K562 (cell line): ENCODE measurements around the gene LRFN3. TPM values are rescaled to one million over a fixed set of nuclear protein-coding genes. Genes with fewer than 3 reads are reported as not detected.

ENCODE experiments used
- BHLHE40 ChIP-seq: IDR thresholded peaks from 2 replicates; pipeline ENCODE4 v1.6.1; 2011; ENCODE audit warnings: low read length, improper control_type of control experiment
- DIDO1 ChIP-seq: fragments of 450-650 bp; IDR thresholded peaks from 2 replicates; pipeline ENCODE4 v1.6.1; 2016; ENCODE audit warnings: low read depth, missing biosample characterization, missing genetic modification characterization
- E2F6 ChIP-seq, 2 experiments: IDR thresholded peaks; 2 replicates each; pipeline ENCODE4 v1.6.1; 2011; ENCODE audit warnings: borderline replicate concordance in 1 of 2, control low read depth in 1 of 2, low read depth in 1 of 2, low read length in 1 of 2, mild to moderate bottlenecking in 1 of 2, mixed read lengths in 1 of 2, moderate library complexity in 1 of 2; ENCODE audit not compliant: insufficient read depth in 1 of 2, insufficient read length in 1 of 2, poor library complexity in 1 of 2, severe bottlenecking in 1 of 2; ENCODE audit errors: extremely low read depth in 1 of 2
- ETS1 ChIP-seq: conservative IDR thresholded peaks from 2 replicates; pipeline ENCODE4 v1.6.1; 2011; ENCODE audit warnings: low read depth, mild to moderate bottlenecking, low read length; ENCODE audit not compliant: control insufficient read depth
- GABPA ChIP-seq: fragments of 200-800 bp; sonication (Bioruptor generic); conservative IDR thresholded peaks from 2 replicates; pipeline ENCODE4 v1.6.1; 2016; ENCODE audit warnings: low read depth, missing genetic modification characterization, missing compliant biosample characterization
- HDAC2 ChIP-seq: fragments of 450-650 bp; IDR thresholded peaks from 2 replicates; pipeline ENCODE4 v1.6.1; 2016; ENCODE audit warnings: mild to moderate bottlenecking
- HMBOX1 ChIP-seq: sonication (generic); IDR thresholded peaks from 2 replicates; pipeline ENCODE4 v1.6.1; 2016
- MAFK ChIP-seq: IDR thresholded peaks from 2 replicates; pipeline ENCODE4 v1.6.1; 2011; ENCODE audit warnings: low read length, improper control_type of control experiment
- POLR2AphosphoS2 ChIP-seq: IDR thresholded peaks from 2 replicates; pipeline ENCODE4 v1.6.1; 2012; ENCODE audit warnings: low read length, improper control_type of control experiment
- RB1 ChIP-seq: fragments of 450-650 bp; IDR thresholded peaks from 2 replicates; pipeline ENCODE4 v1.6.1; 2017; ENCODE audit warnings: low read depth, mild to moderate bottlenecking
- RCOR1 ChIP-seq, 2 experiments: IDR thresholded peaks; 2 replicates each; pipeline ENCODE4 v1.6.1; 2012; ENCODE audit warnings: low read depth in 2 of 2, low read length in 2 of 2, borderline replicate concordance in 1 of 2, improper control_type of control experiment in 1 of 2
- SAP30 ChIP-seq: fragments of 200-600 bp; sonication (generic); IDR thresholded peaks from 2 replicates; pipeline ENCODE4 v1.6.1; 2012; ENCODE audit warnings: borderline replicate concordance, low read depth, mild to moderate bottlenecking, moderate library complexity, low read length, control low read depth, inconsistent platforms; ENCODE audit not compliant: insufficient read depth, poor library complexity, severe bottlenecking
- TARDBP ChIP-seq: fragments of 450-650 bp; IDR thresholded peaks from 2 replicates; pipeline ENCODE4 v1.6.1; 2016
- YY1 ChIP-seq, 3 experiments: IDR thresholded peaks; 2 replicates each; pipeline ENCODE4 v1.6.1; 2011; ENCODE audit warnings: low read length in 2 of 3, mild to moderate bottlenecking in 2 of 3, moderate library complexity in 2 of 3, borderline replicate concordance in 1 of 3, control low read depth in 1 of 3, low read depth in 1 of 3; ENCODE audit not compliant: insufficient read depth in 3 of 3, insufficient replicate concordance in 2 of 3, control insufficient read depth in 1 of 3, insufficient read length in 1 of 3; ENCODE audit errors: extremely low read depth in 1 of 3
- ZSCAN32 ChIP-seq: fragments of 450-650 bp; formaldehyde crosslinking; IDR thresholded peaks from 2 replicates; pipeline ENCODE4 v1.4.0; 2020; ENCODE audit warnings: mild to moderate bottlenecking, moderate library complexity
- polyA plus RNA-seq, 8 experiments: library from polyadenylated mRNA; depleted of rRNA in 4 of 8; stranded (reverse) in 5 of 8; unstranded in 3 of 8; fragments of >200 nt; fragmentation: Nextera tagmentation in 2 of 8; fragmentation: Illumina TruSeq in 1 of 8; extraction: Ambion mirVana in 2 of 8; extraction: Trizol in 1 of 8; gene quantifications; 2 replicates each; pipeline versions ENCODE4 v1.2.1 to v1.2.3, GENCODE V29; 2011 to 2014; ENCODE audit warnings: inconsistent platforms in 1 of 8, missing spikeins in 1 of 8
- total RNA-seq, 7 experiments: library from RNA; depleted of rRNA in 6 of 7; stranded (reverse); fragments of >200 nt in 6 of 7; fragmentation: Illumina TruSeq in 2 of 7; extraction: Trizol in 2 of 7; gene quantifications; 2 replicates each; pipeline versions ENCODE4 v1.2.1 to v1.2.3, GENCODE V29; 2011 to 2021; ENCODE audit warnings: low replicate concordance in 1 of 7

LRFN3 gene
- total and polyA plus RNA-seq, 9 of the 15 experiments (the other 6 are each of a cell fraction or from before 2014, with no cell fraction given), result 0.03 to 0.12 (median 0.11) TPM; not detected in 6

GRCh38 chr19:35899547-35900214 lies 36.5 kb upstream of the LRFN3 start (continued):
- peak; percentile 66; the same call in 1 of the 2 replicates for TF ChIP-seq ETS1
- TF ChIP-seq GABPA (tag), result peak; percentile 46; the same call in 1 of the 2 replicates
- TF ChIP-seq YY1 (IDR thresholded peaks at IDR 0.05; ENCODE audit: borderline replicate concordance in 1 of 3, control insufficient read depth in 1 of 3, extremely low read depth in 1 of 3, insufficient read depth in 3 of 3, insufficient read length in 1 of 3, insufficient replicate concordance in 2 of 3, low read depth in 1 of 3, low read length in 2 of 3), result peak in 2 of 3 experiments; percentile 15 to 37
- 0 out of 2 replicates have a peak, but pooled peaks have one; percentile 17 for TF ChIP-seq HDAC2
- no peak for TF ChIP-seq HMBOX1
- TF ChIP-seq RCOR1 (IDR thresholded peaks at IDR 0.05; ENCODE audit: borderline replicate concordance in 1 of 2, low read depth in 2 of 2, low read length in 2 of 2), result peak in 1 of 2 experiments; percentile 34; a peak in 1 of 4 replicates
- peak; percentile 43; the same call in 1 of the 2 replicates for TF ChIP-seq BHLHE40
- TF ChIP-seq ZSCAN32 (CRISPR knock-in tag), result no peak
- no peak for TF ChIP-seq POLR2AphosphoS2
- peak; percentile 50 for TF ChIP-seq SAP30
- TF ChIP-seq RB1, result peak; percentile 80
- 0 out of 2 replicates have a peak, but pooled peaks have one; percentile 64 for TF ChIP-seq TARDBP
- no peak for TF ChIP-seq MAFK
- TF ChIP-seq DIDO1 (tag), result 0 out of 2 replicates have a peak, but pooled peaks have one; percentile 23
- TF ChIP-seq E2F6 (IDR thresholded peaks at IDR 0.05; ENCODE audit: borderline replicate concordance in 1 of 2, extremely low read depth in 1 of 2, insufficient read depth in 1 of 2, insufficient read length in 1 of 2, low read depth in 1 of 2, low read length in 1 of 2, poor library complexity in 1 of 2, severe bottlenecking in 1 of 2), result peak in 1 of 2 experiments; percentile 52
